HG03097 (cell line): Measurements from ENCODE around the gene PPP1R27.

ENCODE experiments used
- ATAC-seq: cut with Tn5 transposase; IDR thresholded peaks from one replicate; pipeline ENCODE4 v1.9.1; 2021; ENCODE audit not compliant: unreplicated experiment, low FRiP score

Gene PPP1R27, protein sequence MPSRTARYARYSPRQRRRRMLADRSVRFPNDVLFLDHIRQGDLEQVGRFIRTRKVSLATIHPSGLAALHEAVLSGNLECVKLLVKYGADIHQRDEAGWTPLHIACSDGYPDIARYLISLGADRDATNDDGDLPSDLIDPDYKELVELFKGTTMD

DNA sequence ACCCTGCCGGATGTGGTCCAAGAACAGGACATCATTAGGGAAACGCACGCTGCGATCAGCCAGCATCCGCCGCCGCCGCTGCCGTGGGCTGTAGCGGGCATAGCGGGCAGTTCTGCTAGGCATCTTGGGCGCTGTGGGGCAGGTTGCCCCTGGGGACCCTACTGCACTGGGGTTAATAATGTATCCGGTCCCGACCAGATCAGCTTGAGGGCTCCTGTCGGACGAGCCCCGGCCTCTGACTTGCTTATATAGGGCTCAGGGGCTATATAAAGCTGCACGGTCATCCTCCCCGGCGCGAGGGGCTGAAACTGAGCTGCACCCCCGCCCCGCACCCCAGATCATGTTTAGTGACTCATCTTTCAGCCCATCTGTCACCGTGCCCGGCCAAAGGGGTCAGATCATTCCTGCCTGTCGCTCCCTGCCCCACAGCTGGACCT, at the start of gene PPP1R27:
TSS of gene PPP1R27 (minus strand) at position 220 of the 437 bp plus-strand sequence. CDS start at position 123, 97 bp downstream.
- ATAC-seq = no peak

DNA sequence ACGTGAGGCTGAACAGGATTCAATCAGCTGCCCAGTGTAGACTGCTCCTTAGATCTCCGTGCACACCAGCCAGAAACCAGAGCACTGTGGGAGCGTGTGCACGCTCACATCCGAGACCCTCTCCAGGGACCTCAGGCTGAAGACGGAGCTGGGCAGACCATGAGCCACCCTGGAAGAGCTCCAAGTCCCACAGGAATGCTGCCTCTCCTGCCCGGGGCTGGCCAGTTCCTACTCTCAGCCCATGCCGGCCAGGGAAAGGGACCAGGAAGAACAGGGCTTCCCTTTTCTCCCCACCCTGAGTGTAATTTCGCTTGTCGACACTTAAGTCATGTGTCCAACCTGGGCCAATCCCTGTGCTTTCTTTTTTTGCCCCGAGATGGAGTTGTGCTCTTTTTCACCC, 49.7 kb upstream of the PPP1R27 start:
- no peak for ATAC-seq

DNA sequence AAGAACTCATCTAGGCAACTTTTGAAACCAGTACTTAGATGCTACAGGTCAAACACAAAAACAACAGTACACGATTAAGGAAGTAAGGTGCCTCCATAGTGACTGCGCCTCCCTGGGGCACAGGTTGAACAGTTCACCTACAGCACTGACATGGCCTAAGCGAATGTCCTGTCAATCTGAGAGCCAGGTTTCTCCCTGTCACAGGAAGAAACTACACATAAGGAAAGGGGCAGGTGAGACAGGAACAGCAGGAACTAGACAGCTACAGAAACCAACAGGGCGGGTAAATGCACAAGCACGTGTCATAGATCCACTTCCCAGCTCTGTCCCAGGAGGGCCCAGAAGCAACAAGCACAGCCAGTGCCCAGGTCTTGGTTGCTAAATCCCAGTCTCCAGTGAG, 44.3 kb upstream of the PPP1R27 start:
- ATAC-seq = no peak

DNA sequence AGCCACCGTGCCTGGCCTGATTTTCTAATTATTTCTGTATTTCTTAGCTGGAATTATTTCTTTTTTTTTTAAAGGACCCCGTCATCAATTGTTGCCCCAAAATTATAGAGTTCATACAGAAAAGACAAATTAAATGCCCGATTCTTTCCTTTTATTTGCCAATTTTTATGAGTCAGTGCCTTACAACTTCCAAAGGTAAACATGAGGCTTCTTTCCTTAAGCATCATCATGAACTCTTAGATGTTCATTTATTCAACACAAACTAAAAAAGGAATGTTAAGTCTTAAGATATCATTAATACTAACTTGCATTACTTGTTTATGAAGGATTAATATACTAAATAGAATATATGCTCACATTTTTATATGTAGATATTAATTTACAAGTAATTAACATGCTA, 43.4 kb upstream of the PPP1R27 start:
- ATAC-seq = no peak

DNA sequence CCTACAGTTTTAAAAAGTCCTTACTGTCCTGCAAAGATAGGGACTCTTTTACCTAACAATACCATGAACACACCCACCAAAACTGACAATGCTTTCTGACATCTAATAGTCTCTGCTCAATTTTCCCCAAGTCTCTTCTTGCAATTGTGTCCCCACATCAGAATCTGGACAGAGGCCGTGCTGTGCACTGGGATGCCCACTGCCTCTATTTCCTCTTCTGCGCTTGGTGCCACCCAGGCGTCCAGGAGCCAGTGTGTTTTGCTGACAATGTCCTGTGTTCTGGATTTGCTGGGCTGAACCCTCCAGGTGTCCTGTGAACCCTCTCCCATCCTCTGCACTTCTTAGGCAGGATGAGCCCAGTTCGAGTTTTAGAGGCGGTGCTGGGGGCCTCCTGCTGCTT, 42.7 kb upstream of the PPP1R27 start:
- ATAC-seq = no peak

DNA sequence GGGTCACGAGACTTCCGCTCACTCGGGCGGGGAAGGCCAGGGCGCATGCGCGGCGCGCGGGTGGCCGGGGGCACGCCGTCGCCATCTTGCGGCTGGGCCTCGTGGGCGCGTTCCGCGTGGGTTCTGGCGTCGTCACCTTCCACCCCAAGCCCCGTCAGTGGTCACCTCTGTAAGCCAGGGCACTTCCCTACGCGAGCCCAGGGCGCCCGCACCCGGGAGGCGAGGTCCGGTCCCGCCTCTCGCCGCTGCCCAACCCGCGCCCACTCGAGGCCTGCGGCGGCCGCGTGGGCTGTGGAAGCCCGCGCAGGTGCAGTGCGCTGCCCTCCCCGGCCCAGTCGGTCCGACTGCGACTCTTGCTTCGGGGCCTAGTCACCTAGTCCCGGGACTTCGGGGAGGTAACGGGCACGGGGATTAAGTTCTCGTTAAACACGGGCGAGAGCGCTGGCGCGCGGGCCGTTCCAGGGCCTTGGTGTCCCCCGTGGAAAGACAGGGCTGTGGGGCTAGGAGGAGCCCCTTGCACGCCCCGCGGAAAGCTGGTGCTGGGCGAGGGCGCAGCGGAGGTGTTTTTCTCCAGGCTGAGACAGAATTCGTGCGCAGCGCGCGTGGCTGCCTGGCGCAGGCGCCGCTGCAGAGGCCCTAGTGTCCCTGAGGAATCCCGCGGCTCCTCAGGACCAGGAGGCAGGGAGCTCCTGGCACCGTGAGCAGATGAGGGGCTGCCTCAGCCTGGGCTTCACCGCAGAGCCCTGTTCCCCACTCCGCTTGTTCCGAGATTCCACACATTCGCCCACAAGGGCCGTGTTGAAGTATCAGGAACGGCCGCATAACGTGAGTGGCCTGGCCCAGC, 36.8 kb upstream of the PPP1R27 start:
- peak; percentile 41 for ATAC-seq

DNA sequence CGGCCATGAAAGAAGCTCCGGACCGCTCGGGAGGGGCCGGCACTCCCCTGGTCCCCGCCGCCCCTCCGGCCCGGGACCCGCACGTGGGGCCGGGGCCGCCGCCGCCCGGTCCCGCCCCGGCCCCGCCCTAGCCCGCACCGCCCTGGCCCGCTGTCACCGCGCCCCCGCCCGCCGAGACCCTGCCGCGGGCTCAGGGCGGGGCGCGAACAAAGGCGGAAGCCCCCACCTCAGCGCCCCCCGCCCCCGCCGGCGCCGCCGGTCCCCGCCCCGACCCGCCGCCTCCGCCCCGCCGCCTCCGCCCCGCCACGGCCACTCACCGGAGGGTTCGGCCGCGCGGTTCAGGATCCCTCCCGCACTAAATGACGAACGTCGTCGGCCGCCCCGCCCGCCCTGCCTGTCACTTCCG, 36.1 kb upstream of the PPP1R27 start, which contains the start of gene ARHGDIA:
TSS of gene ARHGDIA (minus strand) at position 357 of the 406 bp plus-strand sequence. CDS start 1,407 bp downstream, outside the sequence.
- ATAC-seq = peak; percentile 8

DNA sequence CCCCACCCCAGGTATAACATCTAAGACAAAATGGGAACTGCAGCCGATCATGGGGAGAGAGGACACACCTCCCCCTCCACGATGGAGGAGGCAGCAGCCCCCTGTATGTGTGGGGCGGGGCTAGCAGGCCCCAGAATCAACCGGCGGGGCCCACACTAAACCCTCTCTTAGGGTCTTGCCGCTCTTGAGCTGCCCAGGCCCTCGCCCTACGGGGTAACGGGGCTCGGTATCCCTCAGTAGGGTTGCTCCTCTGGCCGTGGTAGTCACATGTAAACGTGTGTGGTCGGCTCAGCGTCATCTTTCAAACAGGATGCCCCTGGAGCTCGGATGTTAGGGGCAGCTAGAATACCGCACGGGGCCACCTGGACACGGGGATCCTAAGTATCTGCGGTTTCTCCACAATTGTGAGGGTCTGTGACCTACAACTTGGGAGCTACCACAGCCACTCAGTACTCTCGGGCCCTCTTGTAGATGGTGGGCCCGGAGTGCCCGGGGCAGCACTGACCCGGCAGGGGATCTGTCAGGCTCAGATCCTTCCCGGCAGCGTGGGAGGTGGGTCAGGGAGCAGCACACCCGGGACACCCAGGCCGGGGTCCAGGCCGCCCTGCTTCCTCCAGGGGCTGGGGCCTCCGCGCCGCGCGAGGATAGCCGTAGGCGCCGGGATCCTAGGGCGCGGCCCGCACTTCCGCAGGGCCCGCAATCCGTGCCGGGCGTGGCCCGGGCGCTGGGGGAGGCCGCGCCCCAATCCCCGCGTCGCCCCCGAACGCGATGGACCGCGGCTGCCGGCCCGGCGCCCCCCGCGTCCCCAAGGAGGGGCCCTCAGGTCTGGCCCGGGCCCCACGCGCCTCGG, 35.5 kb upstream of the PPP1R27 start:
- ATAC-seq = no peak

DNA sequence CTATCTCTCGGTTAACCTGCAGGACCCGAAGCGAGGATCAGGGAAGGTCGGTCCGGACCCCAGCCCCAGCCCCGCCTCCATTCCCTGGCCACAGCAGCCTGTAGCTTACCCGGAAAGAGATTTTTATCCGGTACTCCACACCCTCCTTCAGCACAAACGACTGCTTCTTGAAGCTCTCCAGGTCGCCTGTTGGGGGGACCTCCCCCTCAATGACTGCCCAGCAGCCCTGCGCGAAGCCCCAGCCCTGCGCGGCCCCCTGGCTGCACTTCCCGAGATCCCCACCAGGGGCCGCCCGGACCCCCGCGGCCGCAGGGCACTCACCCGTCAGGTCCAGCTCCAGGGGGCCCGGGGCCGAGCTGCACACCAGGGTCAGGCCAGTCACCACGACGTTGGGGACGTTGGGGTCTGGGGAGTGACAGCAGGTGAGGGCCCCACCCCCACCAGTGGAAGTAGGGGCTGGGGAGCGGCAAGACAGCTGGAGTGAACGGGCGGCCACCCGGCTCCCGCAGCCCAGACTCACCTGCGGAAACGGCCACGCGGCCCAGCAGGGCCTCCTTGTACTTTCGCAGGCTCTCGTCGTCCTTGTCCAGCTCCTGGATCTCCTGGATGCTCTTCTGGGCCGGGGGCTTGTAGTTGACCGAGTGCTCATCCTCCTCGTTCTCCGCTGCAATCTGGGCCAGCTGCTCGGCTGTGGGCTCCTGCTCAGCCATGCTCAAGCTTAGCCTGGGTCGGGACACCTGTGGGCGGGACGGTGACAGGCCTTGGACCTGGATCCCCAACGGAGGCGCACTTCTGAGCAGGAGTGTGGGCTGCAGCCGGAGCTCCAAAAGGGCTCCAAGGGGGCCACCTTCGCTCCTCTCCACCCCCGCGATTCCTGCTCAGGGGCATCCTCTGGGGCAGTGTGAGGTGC, 34.6 kb upstream of the PPP1R27 start:
- ATAC-seq = no peak

DNA sequence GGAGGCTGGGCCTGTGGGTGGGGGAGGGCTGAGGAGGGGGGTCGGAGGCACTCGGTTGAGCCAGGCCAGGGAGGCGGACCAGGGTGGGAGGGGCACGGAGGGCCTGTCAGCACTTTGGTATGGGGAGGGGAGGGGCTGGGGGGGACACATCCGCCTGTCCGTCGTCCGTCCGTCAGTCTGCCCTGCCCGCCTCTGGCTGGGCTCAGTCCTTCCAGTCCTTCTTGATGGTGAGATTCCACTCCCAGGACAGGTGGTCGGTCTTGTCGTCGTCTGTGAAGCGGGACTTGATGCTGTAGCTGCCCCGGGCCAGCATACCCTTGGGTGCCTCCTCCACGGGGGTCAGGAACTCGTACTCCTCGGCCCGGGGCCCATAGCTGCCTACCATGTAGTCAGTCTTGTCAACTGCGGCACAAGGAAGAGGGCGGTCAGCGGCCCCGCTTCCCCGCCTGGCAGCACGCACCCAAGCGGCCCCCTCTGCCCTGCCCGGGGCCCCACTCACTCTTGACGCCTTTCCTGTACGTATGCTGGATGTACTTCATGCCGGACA, 33.9 kb upstream of the PPP1R27 start:
- no peak for ATAC-seq

DNA sequence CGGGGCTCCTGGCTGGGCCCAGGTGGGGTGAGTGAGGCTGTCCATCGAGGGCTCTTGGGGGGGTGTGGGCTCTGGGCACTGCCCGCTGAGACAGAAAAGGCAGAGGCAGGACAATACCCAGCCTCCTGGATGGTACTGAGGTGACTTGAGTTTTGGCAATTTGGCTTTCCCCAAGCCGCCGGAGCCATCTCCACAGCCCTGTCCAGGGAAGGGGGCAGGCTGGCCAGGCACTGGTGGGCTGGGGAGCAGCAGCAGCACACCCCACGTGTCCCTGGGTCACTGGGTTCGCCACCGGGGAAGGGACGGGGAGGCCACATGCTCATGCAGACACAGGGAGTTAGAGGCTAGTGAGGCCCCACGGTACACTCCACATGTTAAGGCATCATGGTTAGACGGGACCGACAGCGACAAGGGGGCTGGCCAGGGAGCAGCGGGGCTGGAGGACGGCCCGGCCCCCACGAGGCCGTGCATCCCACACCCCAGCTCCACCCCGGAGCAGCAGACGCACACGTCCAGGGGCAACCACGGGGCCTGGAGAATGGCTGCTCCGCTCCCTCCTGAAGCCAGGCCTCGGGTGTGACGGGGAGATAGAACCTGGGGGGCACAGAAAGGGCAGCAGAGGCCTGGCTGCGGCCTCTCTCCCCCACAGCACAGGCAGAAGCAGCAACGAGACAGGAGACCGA, 33.3 kb upstream of the PPP1R27 start:
- no peak for ATAC-seq

DNA sequence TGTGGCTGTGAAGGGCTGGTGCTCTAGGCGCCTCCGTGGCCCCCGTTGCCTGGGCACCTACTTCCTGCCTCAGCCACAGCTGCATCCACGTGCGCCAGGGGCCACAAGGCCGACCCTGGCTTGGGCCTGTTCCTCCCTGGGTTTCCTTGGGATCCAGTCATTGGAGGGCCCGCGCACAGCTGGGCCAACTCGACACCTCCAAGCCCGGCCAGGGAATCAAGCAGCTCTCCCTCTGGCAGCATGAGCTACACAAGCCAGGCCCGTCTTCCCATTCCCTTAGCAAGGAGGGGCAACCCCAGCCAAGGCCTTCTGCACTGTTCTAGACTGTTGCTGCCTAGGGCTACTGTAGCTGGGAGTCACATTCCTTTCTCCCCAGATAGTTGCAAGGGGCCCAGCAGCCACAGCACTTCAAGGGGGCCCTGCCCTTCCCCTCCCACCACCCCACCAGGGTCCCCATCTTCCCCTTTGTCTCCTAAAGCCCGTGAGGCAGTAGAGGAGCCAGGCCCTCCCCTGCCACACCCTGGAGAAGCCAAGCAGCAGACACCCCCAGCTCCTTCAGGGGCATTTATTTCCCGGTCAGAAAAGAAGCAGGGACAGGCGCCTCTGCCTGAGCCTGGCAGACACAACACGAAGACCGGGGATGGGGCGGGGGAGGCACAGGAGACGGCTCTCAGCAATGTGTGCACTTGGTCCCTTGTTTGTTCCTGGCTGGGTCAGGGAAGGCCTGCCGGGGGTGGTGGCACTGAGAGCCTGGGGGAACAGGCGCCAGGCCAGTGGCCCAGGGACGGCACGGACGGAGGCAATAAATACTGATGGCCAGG, 32.5 kb upstream of the PPP1R27 start:
- no peak for ATAC-seq

DNA sequence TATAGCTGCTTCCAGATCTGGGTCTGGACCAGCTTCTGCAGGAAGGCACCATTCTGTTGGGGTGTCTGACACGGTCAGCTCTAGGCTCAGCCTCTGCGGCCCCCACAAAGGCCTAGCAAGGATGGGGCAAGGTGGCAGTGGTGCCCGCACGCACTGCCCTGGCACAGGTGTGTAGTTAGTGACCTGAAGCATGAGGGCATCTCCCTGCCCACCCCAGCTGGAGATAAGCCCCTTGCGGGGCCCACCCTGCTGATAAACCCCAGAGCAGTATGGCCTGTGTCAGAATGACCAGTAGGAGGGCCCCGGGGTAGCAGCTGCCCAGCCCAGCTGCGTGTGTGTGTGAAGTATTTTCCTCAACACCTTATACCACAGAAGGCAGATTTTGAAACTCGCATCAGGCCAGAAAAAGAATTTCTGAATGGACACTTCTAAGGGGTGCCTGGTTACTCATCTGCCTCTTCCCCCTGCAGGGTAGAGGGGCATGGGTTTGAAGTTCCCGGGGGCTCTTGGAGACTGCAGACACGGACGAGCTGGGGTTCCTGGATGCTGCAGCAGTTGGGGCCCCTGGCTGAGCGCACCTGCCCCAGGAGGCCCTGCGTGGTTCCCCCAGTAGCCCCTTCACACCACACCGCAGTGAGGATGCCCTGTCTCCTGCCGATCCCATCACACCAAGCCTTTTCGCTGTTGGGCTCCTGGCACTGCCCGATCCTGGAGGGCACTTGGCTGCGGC, 31.8 kb upstream of the PPP1R27 start:
- ATAC-seq = no peak

DNA sequence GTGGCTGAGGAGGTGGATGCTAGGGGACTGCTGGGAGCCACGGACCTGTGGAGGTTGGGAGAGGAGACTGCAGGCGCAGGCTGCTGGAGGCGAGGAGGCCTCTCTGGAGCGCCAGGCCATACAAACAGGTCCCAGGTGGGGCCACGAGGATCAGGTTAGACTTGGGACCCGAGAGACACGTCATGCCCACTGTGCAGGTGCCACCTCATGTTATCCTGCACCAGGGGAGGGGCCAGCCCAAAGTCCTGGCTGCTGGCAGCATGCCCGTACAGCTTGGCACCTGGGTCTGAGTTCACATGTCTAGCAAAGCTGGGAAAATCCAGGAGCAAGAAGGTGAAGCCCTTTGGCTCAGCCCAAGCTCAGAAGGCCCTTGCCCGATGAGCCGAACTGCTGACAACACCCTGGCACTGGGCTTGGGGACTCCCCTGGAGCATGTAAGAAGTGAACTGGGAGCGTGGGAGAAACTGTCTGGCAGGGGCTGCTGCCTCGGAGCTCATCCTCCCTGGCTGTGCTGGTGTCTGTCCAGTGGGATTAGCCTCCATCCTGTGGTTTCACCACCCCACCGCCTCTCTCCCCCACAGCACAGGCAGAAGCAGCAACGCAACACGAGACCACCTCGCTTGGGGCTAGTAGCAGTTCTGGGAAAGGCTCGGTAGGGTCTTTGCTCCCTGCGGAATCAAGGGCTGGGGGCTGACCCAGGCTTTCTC, 31.0 kb upstream of the PPP1R27 start:
- ATAC-seq = no peak

DNA sequence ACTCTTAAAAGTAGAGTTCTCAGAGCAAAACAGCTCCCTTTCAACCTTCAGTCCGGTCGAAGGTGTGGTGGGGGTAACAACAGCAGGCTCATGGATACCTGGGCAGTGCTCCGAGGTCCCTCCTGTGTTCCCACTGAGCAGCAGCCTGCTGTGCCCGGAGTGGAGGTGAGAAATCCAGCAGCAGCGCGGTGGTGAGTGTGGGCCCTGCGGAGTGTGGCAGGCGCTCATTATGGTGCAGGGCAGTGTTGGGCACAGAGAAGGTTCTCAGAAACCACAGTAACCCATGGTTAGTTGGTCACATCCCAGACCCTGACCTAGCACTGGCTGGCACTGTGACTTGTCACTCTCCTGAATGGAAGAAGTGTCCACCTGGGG, 30.5 kb upstream of the PPP1R27 start:
- no peak for ATAC-seq

DNA sequence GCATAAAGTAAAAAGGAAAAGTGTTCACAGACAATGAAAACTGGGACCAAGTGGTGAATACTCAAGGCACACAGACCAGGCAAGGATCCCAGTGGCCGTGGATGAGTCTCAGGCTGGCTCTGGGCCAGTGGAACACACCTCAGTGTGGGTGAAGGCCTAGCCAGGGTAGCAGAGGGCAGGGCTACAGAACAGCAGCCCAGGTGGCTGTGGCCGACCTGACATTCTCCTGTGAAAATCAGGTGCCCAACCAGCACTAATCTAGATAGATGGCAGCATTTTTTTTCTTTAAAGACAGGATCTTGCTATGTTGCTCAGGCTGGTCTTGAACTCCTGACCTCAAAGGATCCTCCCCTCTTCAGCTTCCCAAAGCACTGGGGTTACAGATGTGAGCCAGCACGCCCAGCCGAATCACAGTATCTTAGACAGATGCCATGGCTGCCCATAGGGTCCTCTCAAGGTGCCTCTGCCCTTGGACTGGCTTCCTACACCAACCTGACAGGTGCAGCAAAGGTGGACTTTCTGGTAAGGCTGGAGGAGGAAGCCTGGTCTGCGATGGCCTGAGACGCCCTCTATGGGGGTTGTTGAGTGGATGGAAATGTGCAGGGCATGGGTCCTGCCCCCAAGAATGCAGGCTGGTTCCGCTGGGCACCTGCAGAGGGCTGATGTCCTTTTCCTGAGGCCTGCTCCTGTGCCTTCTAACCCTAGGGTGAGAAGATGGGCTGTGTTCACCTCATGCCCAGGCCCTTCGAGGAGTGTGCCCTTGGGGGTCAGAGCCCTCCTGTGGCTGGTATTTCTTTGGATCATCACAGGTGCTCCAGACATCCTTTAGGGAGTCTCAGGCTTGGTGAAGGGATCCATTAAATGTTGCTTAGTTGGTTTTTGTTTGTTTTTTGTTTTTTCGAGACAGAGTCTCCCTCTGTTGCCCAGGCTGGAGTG, 29.3 kb upstream of the PPP1R27 start:
- ATAC-seq = no peak
